ENCODE results near the gene NTN4.
"Not testable (repeated sequence)": the region's sequence is repeated elsewhere in the genome, so short reads cannot be mapped to it uniquely, and the experiment has no call there.

Gene NTN4

GRCh38 chr12:95746062-95746461, 44.5 kb downstream of the NTN4 start:
- DNase-seq: not testable (repeated sequence)

DNA sequence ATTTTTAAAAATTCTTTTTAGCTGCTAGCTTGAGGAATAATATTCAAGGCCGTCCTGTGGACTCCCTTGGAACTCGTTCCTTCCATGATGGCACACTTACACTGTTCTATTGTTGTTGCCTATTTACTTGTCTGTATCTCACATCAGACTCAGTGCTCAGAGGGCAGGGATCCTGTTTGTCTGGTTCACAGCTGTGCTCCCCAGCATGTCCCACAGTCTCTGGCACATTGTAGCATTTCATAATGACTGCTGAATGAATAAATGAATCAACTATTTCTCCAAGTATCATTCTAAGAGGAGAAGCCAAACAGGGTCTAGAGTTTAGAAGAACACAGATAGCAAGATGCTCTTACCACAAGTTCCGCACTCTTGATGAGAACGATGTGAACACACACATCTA, 48.0 kb downstream of the NTN4 start:
- DNase-seq: no peak

DNA sequence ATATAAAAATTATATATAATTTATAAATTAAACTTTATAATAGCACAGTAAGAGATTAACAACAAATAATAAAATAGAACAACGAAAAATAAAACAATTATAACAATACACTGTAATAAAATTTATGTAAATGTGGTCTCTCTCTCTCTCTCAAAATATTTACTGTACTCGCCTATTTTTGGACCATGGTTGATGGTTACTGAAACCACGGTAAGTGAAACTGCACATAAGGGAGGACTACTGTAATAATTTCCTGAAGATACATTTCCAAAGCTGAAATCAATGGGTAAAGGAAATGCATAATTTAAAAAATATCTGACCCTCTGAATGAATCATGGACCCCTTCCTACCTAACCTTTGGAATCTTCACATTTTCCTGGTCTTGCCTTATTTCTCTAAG, 48.9 kb downstream of the NTN4 start:
- DNase-seq: no peak

- DNase-seq: no peak
Measured at GRCh38 chr12:95740751-95741150, 49.8 kb downstream of the NTN4 start.

GRCh38 chr12:95739561-95740313, 50.8 kb downstream of the NTN4 start:
- DNase-seq: no peak

DNA sequence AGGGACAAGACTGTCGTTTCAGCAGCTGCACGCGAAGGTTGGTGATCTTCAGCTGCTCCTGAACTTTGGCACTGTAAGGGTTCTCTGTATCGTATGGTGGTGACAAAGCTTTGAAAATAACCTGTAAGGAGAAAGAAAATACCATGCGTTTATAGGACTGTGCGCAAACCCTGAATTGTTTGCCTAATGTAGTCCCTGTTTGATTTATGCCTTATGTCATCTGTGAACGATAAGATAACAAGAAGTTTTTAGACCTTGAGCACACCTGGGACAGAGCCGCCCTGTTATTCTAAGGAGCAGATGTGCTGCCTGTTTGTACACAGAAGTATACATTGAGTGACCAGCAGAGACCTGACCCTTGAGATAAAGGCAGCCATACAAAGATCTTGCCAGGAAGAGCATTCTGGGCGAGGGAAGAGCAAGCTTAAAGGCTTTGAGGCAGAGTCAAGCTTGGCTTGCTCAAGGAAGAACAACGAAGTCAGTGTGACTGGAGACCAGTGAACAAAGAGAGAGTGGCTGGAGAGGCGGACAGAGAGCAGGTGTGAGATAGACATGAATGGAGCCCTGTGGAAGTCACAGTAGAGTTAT, 52.4 kb downstream of the NTN4 start:
- no peak for DNase-seq

DNA sequence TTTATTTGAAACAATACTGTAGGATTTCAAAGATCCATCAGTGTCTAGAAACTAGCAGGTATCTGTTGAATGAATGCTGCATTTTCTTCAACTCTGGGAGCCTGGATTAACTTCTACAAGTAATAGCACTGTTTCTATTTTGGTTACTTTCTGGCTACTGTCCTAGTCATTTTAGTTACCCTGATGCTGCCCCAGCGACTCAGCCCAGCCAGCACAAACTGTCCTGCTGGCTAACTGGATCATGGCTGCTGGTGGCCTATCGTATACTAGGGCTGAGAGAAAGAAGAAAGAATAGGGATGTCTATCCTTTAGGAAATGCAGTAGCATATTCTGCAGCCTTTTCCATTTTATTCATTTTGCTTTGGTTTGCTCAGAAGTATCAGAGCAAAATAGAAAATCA, 53.9 kb downstream of the NTN4 start:
- no peak for DNase-seq

DNA sequence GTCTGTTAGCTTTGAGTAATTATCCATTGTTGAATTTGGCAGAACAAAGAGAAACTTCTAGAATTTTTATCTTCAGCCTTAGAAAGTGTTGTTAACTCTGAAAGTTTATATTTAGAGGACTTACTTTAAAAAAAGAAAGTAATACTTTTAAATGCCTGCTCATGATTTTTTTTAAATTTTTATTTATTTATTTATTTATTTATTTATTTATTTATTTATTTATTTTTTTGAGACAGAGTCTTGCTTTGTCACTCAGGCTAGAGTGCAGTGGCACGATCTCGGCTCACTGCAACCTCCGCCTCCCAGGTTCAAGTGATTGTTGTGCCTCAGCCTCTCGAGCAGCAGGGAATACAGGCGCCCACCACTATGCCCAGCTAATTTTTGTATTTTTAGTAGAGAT, 54.8 kb downstream of the NTN4 start:
- DNase-seq: not testable (repeated sequence)

- no peak for DNase-seq
Measured at GRCh38 chr12:95733141-95733825, 57.3 kb downstream of the NTN4 start.

DNA sequence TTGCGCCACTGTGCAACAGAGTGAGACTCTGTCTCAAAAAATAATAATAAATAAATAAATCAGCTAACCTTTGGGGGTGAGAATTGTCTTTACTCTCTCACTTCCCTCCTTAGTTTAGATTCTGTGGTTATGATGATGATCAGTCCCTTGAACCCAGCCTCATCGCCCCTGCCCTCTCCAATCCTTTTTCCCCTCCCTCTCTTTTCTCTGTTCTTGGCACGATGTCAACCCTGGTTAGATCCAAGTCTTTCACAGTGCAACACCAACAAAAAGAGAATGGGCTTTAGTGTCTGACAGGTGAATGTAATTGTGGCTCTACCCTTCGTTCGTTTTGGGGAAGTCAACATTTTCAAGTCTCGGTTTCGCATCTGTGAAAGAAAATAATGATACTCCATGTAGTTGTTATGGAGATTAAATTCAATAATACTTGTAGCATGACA, 59.0 kb downstream of the NTN4 start:
- DNase-seq: no peak

DNA sequence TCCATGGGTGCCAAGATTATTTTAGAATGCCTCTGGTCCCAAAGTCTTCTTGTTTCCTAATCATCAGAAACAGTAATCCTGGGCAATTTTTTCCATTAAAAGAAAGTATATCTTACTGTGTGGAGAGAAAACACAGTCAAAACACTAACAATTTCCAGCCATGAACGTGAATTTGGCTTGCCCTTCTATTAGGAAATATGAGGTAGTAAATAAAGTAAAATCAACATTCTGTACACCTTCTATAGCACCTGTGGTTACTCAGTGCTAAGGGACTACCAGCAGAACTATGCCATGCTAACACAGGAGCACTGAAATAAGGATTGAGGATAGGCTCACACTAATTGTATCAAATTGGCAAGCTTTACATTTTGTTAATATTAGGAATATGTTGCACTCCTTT, 60.1 kb downstream of the NTN4 start:
- no peak for DNase-seq

DNA sequence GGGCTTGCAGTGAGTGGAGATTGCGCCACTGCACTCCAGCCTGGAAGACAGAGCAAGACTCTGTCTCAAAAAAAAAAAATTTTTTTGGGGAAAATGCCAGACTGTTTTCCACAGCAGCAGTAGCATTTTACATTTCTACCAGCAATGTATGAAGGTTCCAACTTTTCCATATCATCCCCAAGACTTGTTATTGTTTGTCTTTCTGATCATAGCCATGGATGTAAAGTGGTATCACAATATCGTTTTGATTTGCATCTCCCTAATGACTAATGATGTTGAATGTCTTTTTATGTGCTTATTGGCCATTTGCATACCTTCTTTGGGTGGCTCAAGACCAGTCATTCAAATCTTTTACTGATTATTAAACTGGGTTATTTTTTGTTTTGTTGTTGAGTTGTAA, 63.7 kb downstream of the NTN4 start:
- no peak for DNase-seq

DNA sequence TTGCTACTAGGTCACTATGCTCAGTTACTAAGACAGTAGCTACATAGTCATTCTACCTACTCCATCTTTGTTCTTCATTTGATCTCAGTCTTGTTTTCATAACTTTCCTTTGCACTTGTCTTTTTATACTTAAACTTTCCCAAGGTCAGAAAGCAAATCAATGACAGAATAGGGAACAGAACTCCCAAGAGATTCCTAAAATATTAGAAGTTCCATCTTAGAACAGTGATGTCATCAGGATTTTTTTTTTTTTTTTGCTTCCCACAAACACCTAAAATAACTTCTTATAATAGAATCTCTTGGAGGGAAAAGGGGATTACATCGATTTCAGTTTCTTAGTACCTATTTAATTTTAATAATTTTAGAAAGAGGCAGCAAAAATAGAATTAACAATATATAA, 65.8 kb downstream of the NTN4 start:
- DNase-seq: no peak

GRCh38 chr12:95723693-95724384, 66.7 kb downstream of the NTN4 start:
- no peak for DNase-seq

DNA sequence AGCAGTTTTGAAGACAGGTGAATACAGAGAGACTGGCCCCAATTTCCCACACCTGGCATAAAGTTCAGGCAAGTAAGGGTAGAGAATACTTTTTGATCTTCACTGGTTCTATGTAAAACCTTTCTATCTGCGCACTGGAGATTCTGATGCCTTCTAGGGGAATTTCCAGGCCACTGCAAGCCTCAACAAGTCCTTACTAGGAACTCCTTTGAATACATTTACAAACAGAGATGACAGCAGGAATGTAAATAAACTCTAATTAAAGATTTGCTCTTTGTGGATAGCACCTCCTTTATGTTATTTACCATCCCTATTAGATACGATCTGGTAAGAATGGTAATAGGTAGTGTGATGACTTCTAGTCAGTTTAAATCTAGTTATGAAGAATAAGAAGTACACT, 69.2 kb downstream of the NTN4 start:
- no peak for DNase-seq

- no peak for DNase-seq
Measured at GRCh38 chr12:95720146-95720545, 70.4 kb downstream of the NTN4 start.

DNA sequence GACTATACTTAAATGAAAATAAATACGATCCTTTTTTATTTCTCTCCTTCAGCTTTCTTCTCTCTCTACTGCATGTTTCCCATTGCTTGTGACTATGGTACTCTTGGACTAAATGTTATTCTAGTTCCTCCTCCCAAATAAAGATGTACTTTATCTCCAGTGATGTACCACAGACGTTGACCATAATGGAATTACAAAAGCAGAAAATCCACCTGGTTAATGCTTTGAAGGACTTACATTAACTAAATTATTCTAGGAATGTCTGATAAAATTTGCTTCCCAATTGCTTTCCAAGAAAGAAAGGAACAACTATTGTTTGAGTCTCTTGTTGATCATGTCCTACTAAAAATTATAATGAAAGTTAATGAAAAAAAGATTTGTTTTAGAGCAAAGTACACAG, 71.8 kb downstream of the NTN4 start:
- no peak for DNase-seq

DNA sequence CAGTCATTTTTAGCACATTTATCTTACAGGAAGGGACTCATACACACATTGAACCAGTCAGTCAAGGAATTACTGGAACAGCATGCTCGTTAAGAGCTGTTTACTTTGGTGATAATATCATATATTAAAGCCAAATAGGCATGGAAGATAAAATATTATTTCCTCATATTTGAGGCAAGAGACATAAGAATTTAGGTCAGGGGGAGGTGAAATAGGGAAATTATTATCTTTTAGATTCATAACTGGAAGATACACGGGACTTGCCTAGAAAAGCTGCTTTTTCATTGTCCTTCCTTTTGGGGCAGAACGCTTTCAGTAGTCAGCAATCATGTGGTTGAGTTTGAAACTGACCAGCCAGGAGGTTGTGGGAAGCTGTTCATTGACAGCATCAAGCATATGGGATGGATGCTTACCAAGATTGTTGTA, 72.5 kb downstream of the NTN4 start:
- no peak for DNase-seq

DNA sequence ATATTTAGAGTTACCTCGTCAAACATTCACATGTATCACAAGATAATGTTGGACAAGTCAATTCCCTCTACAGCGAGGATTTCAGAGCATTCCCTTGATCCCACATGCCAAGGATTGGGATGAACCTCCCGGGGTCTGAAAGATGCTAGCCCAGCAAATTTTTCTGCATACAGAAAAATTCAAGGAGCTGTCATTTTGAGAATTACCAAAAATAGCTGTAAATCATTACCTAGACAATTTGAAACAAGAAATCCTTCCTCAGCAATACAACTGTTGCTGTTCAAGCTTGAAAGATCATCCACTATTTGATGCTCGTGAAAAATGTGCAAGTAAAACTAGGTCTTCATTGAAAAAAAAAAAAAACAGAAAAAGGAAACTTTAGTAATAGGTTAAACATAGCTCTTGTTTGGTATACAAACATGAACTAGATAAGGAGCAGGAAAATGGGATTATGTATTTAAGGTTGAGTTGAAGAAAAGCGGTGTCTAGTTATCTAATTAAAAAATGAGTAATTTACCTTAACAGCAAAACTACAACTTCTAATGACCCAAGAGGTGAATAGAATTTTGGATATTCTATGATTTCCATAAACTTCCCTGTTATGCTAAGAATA, 73.1 kb downstream of the NTN4 start:
- DNase-seq: no peak

DNA sequence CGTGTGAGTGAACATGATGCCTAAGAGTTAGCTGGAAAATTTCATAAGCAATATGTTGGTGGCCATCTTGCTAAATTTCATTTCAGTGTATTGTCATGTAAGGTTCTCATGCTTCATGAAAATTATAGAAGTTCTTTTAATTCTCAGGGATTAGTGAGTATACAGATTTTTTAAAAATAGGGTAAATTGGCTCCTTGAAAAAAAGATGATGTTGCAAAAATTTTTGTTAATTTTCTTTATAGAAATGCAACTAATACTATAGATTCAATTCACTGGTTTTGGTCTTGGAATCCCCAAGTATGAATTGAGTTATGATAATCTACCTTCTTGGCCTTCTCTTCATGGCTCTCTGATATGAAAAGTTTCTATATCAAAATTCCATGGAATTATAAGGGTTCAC, 75.4 kb downstream of the NTN4 start:
- no peak for DNase-seq

DNA sequence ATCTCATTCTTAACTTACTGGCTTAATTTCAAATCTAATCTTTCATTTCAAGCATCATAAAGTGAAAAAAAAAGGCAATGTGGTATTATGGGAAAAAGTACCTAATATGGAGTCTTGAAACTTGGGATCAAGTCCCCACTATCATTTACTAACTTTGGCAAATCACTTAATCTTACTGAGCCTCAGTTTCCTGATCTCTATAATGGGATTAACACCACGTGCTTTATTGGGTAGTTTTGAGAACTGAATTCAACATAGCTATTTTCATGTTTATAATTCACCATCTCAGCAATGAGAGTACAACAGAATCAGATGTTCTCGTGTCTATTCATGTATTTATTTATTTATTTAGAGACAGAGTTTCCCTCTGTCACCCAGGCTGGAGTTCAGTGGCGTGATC, 78.3 kb downstream of the NTN4 start:
- no peak for DNase-seq

DNA sequence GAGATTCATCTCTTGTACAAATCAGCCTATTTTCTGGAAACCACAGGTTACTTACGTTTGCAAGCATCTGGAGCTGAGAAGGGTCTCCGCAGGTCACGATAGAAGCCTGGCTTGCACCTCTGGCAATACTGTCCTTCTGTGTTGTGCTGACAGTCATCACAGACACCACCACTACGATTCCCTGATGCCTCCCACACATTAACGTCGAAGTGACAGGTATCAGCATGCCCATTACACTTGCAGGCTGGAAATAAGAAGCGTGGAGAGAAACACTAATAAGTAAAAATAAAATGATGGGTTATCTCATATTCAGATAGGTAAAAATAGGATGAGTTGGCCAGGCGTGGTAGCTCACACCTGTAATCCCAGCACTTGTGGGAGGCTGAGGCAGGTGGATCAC, 80.2 kb downstream of the NTN4 start:
- DNase-seq: no peak

DNA sequence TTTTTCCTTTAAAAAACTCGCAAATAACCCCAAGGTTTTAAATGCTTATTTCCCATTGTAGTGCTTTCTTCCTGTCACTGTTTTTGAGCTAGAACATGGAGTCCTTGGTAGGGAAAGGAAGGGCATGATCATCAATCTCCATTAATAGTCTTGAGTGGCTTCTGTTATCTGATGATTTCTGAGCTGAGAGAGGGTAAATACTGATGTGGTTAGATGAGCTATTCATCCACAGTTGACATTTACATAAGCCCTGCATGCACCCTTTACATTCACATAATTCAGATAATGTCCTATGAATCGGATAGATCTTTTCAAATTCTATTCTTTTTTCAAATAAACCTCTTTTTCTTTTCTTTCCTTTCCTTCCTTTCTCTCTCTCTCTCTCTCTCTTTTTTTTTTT, 81.4 kb downstream of the NTN4 start:
- no peak for DNase-seq
